ENCODE results near the gene GAMT.

DNA sequence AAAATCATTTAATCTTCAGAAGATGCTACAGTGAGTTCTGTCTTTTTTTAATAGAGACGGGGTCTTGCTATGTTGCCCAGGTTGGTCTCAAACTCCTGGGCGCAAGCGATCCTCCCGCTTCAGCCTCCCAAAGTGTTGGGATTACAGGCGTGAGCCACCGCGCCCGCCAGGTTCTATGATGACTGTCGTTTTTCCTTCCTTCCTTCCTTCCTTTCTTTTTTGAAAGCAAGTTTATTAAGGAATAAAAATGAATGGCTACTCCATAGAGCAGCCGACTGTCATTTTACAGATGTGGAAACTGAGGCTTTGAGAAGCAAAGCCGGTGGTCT, 511 bp upstream of the GAMT start:
- TF ChIP-seq, protein P1, sequence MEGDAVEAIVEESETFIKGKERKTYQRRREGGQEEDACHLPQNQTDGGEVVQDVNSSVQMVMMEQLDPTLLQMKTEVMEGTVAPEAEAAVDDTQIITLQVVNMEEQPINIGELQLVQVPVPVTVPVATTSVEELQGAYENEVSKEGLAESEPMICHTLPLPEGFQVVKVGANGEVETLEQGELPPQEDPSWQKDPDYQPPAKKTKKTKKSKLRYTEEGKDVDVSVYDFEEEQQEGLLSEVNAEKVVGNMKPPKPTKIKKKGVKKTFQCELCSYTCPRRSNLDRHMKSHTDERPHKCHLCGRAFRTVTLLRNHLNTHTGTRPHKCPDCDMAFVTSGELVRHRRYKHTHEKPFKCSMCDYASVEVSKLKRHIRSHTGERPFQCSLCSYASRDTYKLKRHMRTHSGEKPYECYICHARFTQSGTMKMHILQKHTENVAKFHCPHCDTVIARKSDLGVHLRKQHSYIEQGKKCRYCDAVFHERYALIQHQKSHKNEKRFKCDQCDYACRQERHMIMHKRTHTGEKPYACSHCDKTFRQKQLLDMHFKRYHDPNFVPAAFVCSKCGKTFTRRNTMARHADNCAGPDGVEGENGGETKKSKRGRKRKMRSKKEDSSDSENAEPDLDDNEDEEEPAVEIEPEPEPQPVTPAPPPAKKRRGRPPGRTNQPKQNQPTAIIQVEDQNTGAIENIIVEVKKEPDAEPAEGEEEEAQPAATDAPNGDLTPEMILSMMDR (conservative IDR thresholded peaks at IDR 0.05 in 1 of 2, IDR thresholded peaks at IDR 0.05 in 1 of 2; ENCODE audit: low read depth in 1 of 2, low read length in 2 of 2), result no peak
- TF ChIP-seq EZH2 (IDR thresholded peaks at IDR 0.05; ENCODE audit: low read length, missing control alignments), result no peak
